Subcutaneous abdominal adipose tissue (tissue), 5 donors: ENCODE data around the gene NTRK1.

Experiments used
- H3K27ac ChIP-seq: one replicate; pipeline ENCODE4 v1.7.0; 2013; ENCODE audit warnings: low read depth, mild to moderate bottlenecking, inconsistent platforms, low read length, moderate library complexity
- H3K27me3 ChIP-seq, 5 donors: one replicate each; pipeline ENCODE4 v1.7.0; 2013; ENCODE audit warnings: low read length in 5 of 5, inconsistent platforms in 1 of 5; ENCODE audit not compliant: control insufficient read depth in 5 of 5, insufficient read depth in 4 of 5
- H3K36me3 ChIP-seq, 5 donors: one replicate each; pipeline ENCODE4 v1.7.0; 2013; ENCODE audit warnings: low read length in 5 of 5; ENCODE audit not compliant: control insufficient read depth in 5 of 5, insufficient read depth in 5 of 5
- H3K4me1 ChIP-seq, 5 donors: one replicate each; pipeline ENCODE4 v1.7.0; 2013; ENCODE audit warnings: low read length in 5 of 5, mild to moderate bottlenecking in 3 of 5, moderate library complexity in 1 of 5; ENCODE audit not compliant: control insufficient read depth in 5 of 5, insufficient read depth in 5 of 5
- H3K4me3 ChIP-seq, 5 donors: one replicate each; pipeline ENCODE4 v1.7.0; 2013; ENCODE audit warnings: low read length in 5 of 5, low read depth in 1 of 5
- H3K9ac ChIP-seq, 5 donors: one replicate each; pipeline ENCODE4 v1.7.0; 2013; ENCODE audit warnings: low read length in 5 of 5, mild to moderate bottlenecking in 4 of 5, moderate library complexity in 3 of 5
- H3K9me3 ChIP-seq, 5 donors: one replicate each; pipeline ENCODE4 v1.7.0; 2013; ENCODE audit warnings: low read length in 5 of 5; ENCODE audit not compliant: control insufficient read depth in 5 of 5
- donor health status: healthy.
- donor health status: healthy.
- donor health status: healthy.
- donor health status: healthy.
- donor health status: healthy.

Gene NTRK1

GRCh38 chr1:156898971-156899664 lies 38.5 kb downstream of the NTRK1 start:
- Histone ChIP-seq H3K9me3 (no peaks in the 10 kb centered on the region), H3K9ac (peak overlapping the region in 1 of 5 donors; percentile 59), H3K27ac (peak overlapping the region; percentile 78), H3K36me3 (no peaks in the 10 kb centered on the region), H3K4me1 (peaks cover 7 to 100% (median 71%) of the 10 kb centered on the region in 5 donors), H3K4me3 (peak overlapping the region in 3 of 5 donors; percentile 20 to 44 (median 37)), H3K27me3 (peaks cover 0 to 19% (median 13%) of the 10 kb centered on the region in 5 donors)

DNA sequence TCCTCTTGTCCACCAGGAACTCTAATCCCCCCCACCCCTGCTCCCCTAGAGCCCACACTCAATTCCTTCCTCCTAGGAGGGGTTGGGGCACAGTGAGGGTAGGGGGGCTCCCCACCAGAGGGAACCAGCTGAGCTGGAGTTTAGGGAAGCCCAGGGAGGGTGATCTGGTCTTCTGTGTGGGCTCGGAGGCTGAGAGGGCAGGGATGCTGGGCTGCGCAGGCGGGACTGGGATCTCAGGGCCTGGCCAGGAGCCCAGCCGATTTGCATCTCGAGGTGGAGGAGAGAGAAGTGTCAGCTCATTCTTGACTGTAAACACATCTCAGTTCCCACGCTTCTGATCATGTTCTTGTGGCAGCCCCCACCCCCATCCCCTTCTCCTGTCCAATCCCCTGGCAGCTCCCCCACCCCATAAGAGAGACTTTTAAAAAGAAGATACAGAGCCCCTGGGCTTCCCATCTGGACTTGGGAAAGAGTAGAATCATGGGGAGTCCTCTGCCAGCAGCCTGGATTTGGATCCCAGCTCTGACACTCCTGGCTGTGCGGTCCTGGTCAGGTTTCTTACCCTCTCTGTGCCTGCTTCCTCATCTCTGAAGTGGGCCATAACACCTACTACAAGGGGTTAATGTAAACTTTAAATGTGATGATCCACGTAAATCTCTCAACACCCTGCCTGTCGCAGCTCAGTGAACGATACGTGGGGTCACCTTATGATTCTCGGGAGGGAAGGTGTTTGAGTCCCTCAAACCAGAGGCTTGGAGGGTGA lies 39.5 kb downstream of the NTRK1 start:
- Histone ChIP-seq H3K4me1 (peaks cover 7 to 100% (median 76%) of the 10 kb centered on the region in 5 donors), H3K36me3 (peaks cover 0 to 5% (median 0%) of the 10 kb centered on the region in 5 donors), H3K9ac (peak overlapping the region in 1 of 5 donors; percentile 22), H3K4me3 (no peak overlapping the region), H3K27ac (peak overlapping the region; percentile 30), H3K9me3 (no peaks in the 10 kb centered on the region), H3K27me3 (peaks cover 0 to 19% (median 16%) of the 10 kb centered on the region in 5 donors)

DNA sequence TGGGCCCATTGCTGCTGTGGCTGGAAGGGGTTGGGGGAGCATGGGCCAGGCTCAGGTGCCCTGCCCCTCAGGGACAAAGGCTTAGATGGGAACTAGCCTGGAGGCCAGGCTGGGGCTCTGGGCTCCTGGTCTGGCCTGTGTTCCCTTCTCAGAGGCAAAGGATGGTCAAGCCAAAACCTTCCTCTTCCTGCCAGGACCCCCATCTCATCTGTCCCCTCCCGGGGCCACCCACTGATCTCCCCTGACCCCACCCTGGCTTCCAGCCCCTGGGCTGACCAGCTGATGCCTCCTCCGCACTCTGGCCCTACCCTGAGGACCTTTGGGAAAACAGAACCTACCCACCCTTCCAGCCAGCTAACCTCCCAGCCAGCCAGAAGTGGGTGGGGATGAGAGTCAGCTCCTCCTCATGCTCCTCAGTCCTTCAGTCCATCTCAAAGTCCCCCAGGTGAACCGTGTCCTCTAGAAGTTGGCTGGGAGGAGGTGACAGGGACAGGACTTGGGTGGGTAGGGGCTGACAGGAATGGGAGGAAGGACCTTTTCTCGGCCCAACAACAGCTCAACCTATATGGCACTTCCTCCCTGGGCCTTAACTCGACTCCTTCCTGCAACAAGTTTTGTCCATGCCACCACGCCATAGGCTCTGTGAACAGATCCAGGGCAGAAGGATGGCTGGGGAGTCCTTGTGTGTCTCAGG lies 40.4 kb downstream of the NTRK1 start:
- peak overlapping the region in 3 of 5 donors; percentile 22 to 54 (median 26) for H3K9ac ChIP-seq
- peak overlapping the region; percentile 30 for H3K27ac ChIP-seq
- H3K4me3 ChIP-seq: peak overlapping the region in 1 of 5 donors; percentile 6
- H3K4me1 ChIP-seq: peaks cover 7 to 94% (median 76%) of the 10 kb centered on the region in 5 donors
- H3K36me3 ChIP-seq: peaks cover 0 to 10% (median 5%) of the 10 kb centered on the region in 5 donors
- H3K27me3 ChIP-seq: peaks cover 0 to 19% (median 16%) of the 10 kb centered on the region in 5 donors
- H3K9me3 ChIP-seq: no peaks in the 10 kb centered on the region

- peaks cover 0 to 19% (median 16%) of the 10 kb centered on the region in 5 donors for H3K27me3 ChIP-seq
- peaks cover 7 to 94% (median 71%) of the 10 kb centered on the region in 5 donors for H3K4me1 ChIP-seq
- H3K9me3 ChIP-seq: no peaks in the 10 kb centered on the region
- peak overlapping the region in 1 of 5 donors; percentile 6 for H3K4me3 ChIP-seq
- H3K27ac ChIP-seq: peak overlapping the region; percentile 30
- H3K9ac ChIP-seq: peak overlapping the region in 2 of 5 donors; percentile 26 to 54
- peaks cover 0 to 14% (median 5%) of the 10 kb centered on the region in 5 donors for H3K36me3 ChIP-seq
These were observed 40.9 kb downstream of the NTRK1 start for GRCh38 chr1:156901590-156901900.

- Histone ChIP-seq H3K4me1 (peaks cover 7 to 94% (median 66%) of the 10 kb centered on the region in 5 donors), H3K9ac (peak overlapping the region in 1 of 5 donors; percentile 35), H3K36me3 (peaks cover 0 to 20% (median 12%) of the 10 kb centered on the region in 5 donors), H3K27me3 (peaks cover 0 to 19% (median 16%) of the 10 kb centered on the region in 5 donors), H3K4me3 (peak overlapping the region in 1 of 5 donors; percentile 6), H3K9me3 (no peaks in the 10 kb centered on the region), H3K27ac (no peak overlapping the region)
These were observed 41.6 kb downstream of the NTRK1 start for GRCh38 chr1:156901966-156902915.

DNA sequence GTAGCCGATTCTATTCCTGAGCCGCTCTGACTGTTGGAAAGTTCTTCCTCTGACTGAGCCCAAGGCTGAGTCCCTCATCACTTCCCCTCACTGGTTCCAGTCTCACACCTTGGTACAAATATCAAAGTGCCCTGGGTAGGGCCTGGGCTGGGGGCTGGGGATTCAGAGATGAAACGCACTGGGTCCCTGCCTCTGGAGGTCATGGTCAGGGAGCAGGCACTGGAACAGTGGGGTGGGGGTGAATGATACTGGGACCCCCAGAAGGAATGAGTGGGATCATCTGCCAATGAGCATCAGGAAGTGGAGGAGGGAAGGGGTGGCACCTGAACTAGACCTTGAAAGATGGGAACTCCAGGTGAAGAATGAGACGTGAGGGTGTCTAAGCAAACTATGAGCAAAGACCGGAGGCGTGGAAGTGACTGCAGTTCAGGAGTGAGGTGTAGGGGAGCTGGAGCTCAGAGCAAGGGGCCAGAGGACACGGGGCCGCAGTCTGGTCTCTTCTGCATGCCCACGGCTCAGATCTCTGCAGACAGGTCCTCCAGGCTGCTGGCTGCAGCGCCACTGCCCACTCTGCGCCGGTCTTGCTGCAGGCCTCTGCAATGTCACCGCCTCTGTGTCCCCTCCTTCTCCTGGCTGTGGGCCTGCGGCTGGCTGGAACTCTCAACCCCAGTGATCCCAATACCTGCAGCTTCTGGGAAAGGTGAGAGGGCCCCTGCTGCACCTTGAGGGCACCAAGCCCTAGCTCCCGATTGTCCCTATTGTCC lies 42.8 kb downstream of the NTRK1 start:
- Histone ChIP-seq H3K9ac (peak overlapping the region in 1 of 5 donors; percentile 32), H3K9me3 (no peaks in the 10 kb centered on the region), H3K27ac (no peak overlapping the region), H3K4me3 (no peak overlapping the region), H3K27me3 (peaks cover 0 to 23% (median 16%) of the 10 kb centered on the region in 5 donors), H3K36me3 (peaks cover 0 to 26% (median 20%) of the 10 kb centered on the region in 5 donors), H3K4me1 (peaks cover 5 to 91% (median 57%) of the 10 kb centered on the region in 5 donors)

GRCh38 chr1:156904187-156904959 lies 43.7 kb downstream of the NTRK1 start:
- H3K4me1 ChIP-seq: peaks cover 0 to 87% (median 51%) of the 10 kb centered on the region in 5 donors
- H3K27me3 ChIP-seq: peaks cover 0 to 23% (median 15%) of the 10 kb centered on the region in 5 donors
- no peak overlapping the region for H3K27ac ChIP-seq
- no peak overlapping the region for H3K4me3 ChIP-seq
- H3K9ac ChIP-seq: peak overlapping the region in 1 of 5 donors; percentile 35
- H3K36me3 ChIP-seq: peaks cover 0 to 34% (median 27%) of the 10 kb centered on the region in 5 donors
- no peaks in the 10 kb centered on the region for H3K9me3 ChIP-seq

GRCh38 chr1:156905176-156905575 lies 44.5 kb downstream of the NTRK1 start:
- Histone ChIP-seq H3K4me1 (peaks cover 0 to 79% (median 44%) of the 10 kb centered on the region in 5 donors), H3K36me3 (peaks cover 0 to 42% (median 27%) of the 10 kb centered on the region in 5 donors), H3K27me3 (peaks cover 2 to 23% (median 11%) of the 10 kb centered on the region in 5 donors), H3K4me3 (no peak overlapping the region), H3K9me3 (no peaks in the 10 kb centered on the region), H3K9ac (no peak overlapping the region), H3K27ac (no peak overlapping the region)
